Colonic mucosa (tissue), 4 donors: ENCODE results near the gene DCLK3. TPM values are rescaled to one million over a fixed set of nuclear protein-coding genes. Genes with fewer than 3 reads are reported as not detected.

Source experiments
- DNase-seq: peaks from one replicate; pipeline ENCODE4 v3.0.0-alpha.2; 2020
- H3K27ac ChIP-seq: fragments of 200-600 bp; one replicate; pipeline ENCODE4 v1.8.0; 2021
- H3K27me3 ChIP-seq: fragments of 200-600 bp; one replicate; pipeline ENCODE4 v1.8.0; 2021
- H3K36me3 ChIP-seq: fragments of 200-600 bp; one replicate; pipeline ENCODE4 v1.8.0; 2021
- H3K4me1 ChIP-seq: fragments of 200-600 bp; one replicate; pipeline ENCODE4 v1.8.0; 2021; ENCODE audit warnings: mild to moderate bottlenecking
- H3K4me3 ChIP-seq: fragments of 200-600 bp; one replicate; pipeline ENCODE4 v1.8.0; 2021
- H3K9ac ChIP-seq, 2 donors: one replicate each; pipeline ENCODE4 v1.7.0; 2013; ENCODE audit warnings: control low read depth in 2 of 2, low read depth in 2 of 2, low read length in 2 of 2
- H3K9me3 ChIP-seq: fragments of 200-600 bp; one replicate; pipeline ENCODE4 v1.8.0; 2021
- CTCF ChIP-seq: fragments of 200-600 bp; IDR thresholded peaks from one replicate; pipeline ENCODE4 v1.8.0; 2022; ENCODE audit warnings: antibody characterized with exemption, mild to moderate bottlenecking
- intact Hi-C: fragments of 100-400 bp; cut with DNase I; formaldehyde crosslinking; loops from one replicate; pipeline ENCODE4 v1.14.1; 2022
- total RNA-seq, 2 donors: library from RNA; stranded (reverse); fragmentation: NEBNext Ultra II Directional in 1 of 2; extraction: Animal tissue kit (Norgen Biotek cat#: 25700) in 1 of 2; gene quantifications; one replicate each; pipeline ENCODE4 v1.2.1, GENCODE V29; 2021
- donor health status: healthy.
- donor health status: DM: no; HTN: no; CAD: no.
- donor health status: DM: no; HTN: no; CAD: no.

DCLK3 gene
- total RNA-seq, 2 donors from 2014 or later: 0.11 TPM; not detected in 1

- Histone ChIP-seq H3K4me3 (no peak overlapping the region), H3K9ac (no peak overlapping the region), H3K4me1 (no peaks in the 10 kb centered on the region), H3K36me3 (no peaks in the 10 kb centered on the region), H3K27me3 (no peaks in the 10 kb centered on the region), H3K9me3 (no peaks in the 10 kb centered on the region), H3K27ac (no peak overlapping the region)
- no peak for DNase-seq
- intact Hi-C loops: no loop called here
- TF ChIP-seq CTCF: no peak
These were observed 86.9 kb downstream of the DCLK3 start for GRCh38 chr3:36677331-36678007.

- no peaks in the 10 kb centered on the region for H3K9me3 ChIP-seq
- no peak overlapping the region for H3K27ac ChIP-seq
- DNase-seq: no peak
- H3K36me3 ChIP-seq: no peaks in the 10 kb centered on the region
- intact Hi-C loops: no loop called here
- H3K4me3 ChIP-seq: no peak overlapping the region
- H3K4me1 ChIP-seq: no peaks in the 10 kb centered on the region
- no peak overlapping the region for H3K9ac ChIP-seq
- H3K27me3 ChIP-seq: no peaks in the 10 kb centered on the region
- TF ChIP-seq CTCF: no peak
These were observed 89.5 kb downstream of the DCLK3 start for GRCh38 chr3:36674816-36675215.

- no peaks in the 10 kb centered on the region for H3K27me3 ChIP-seq
- no peak overlapping the region for H3K27ac ChIP-seq
- H3K9ac ChIP-seq: no peak overlapping the region
- H3K4me1 ChIP-seq: no peaks in the 10 kb centered on the region
- intact Hi-C loops: no loop called here
- no peaks in the 10 kb centered on the region for H3K9me3 ChIP-seq
- no peak overlapping the region for H3K4me3 ChIP-seq
- H3K36me3 ChIP-seq: no peaks in the 10 kb centered on the region
- TF ChIP-seq CTCF: no peak
- no peak for DNase-seq
These were observed 94.6 kb downstream of the DCLK3 start for GRCh38 chr3:36669764-36670163.

- Histone ChIP-seq H3K9me3 (no peaks in the 10 kb centered on the region), H3K9ac (no peak overlapping the region), H3K4me1 (no peaks in the 10 kb centered on the region), H3K4me3 (no peak overlapping the region), H3K27me3 (no peaks in the 10 kb centered on the region), H3K36me3 (no peaks in the 10 kb centered on the region), H3K27ac (no peak overlapping the region)
- TF ChIP-seq CTCF: no peak
- DNase-seq: no peak
- intact Hi-C loops: no loop called here
These were observed 98.2 kb downstream of the DCLK3 start for GRCh38 chr3:36666166-36666565.

GRCh38 chr3:36663666-36664291, 100.6 kb downstream of the DCLK3 start:
- no peak for DNase-seq
- Histone ChIP-seq H3K27ac (no peak overlapping the region), H3K4me3 (no peak overlapping the region), H3K27me3 (no peaks in the 10 kb centered on the region), H3K36me3 (no peaks in the 10 kb centered on the region), H3K9ac (no peak overlapping the region), H3K4me1 (no peaks in the 10 kb centered on the region), H3K9me3 (no peaks in the 10 kb centered on the region)
- TF ChIP-seq CTCF: no peak
- intact Hi-C loops: no loop called here
